Measurements from ENCODE around the gene ESPNL.

The ESPNL gene

DNA sequence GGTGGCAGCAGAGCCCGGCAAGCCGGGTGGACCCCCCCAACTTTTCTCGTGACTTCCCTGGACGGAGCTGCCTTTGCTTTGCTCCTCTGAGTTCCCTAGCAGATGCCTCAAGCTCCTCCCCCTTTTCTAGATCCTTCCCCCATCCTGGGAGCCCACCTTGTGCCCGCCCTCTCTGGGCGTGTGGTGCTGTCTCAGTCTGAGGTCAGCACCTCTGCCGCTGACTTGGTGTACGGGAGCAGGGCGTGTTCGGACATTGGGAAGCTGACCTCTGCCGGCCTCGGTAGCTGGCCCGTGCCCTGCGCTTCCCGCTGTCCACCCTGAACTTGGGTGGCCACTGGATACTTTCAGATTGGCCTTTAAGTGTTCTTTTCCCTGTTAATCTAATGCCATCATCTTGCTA, 19.6 kb upstream of the ESPNL start:
- no peak for DNase-seq

DNA sequence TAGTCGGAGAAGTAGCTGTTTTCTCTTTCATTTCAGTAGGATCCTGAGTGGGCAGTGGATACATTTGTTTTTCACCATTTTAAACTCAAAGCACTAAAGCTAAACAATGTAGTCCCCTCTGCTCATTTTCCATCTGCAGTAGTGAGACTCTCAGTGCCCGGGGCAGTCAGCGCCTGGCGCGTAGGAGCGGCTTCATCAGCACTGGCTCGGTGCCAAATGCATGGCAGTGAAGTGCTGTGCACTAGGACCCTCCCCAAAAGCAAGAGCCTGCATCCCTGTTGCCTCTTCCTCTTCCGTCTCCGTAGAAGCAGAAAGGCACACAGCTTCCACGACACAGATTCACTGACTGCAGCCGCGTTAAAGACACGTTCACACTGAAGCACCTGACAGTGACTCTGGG, 19.0 kb upstream of the ESPNL start:
- DNase-seq: no peak

DNA sequence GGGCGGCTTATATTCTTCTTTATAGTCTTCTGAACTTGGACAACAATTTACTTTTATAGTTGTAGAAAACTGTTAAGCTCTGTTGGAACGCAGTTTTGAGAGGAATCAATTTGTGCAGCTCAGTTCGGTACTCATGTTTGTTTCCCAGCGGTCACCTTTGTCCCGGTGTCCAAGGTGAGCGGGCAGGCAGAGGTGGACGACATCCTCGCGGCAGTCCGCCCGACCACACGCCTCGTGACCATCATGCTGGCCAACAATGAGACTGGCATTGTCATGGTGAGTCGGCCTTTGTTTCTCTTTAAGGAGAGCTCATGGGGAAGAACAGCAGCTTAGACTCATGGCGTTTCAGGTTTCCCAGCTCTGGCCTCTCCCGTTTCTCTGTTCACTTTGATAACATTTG, 18.6 kb upstream of the ESPNL start:
- DNase-seq: no peak

DNA sequence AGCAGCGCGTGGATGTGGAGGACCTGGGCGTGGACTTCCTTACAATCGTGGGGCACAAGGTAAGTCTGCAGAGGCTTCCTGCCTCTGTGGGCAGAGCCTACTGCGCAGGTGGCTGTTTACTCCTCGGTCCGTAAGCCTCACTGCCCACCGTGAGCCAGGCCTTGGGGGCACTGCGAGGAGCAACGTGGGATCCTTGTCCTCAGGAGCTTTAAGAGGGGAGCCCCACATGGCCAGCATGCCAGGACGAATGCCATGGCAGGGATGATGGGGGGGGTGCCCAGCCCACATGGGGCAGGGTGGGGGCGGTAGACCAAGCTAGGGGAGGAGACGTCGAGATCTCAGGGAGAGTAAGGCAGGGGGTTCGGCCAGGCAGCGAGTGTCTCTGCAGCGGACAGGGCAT, 18.0 kb upstream of the ESPNL start:
- no peak for DNase-seq

DNA sequence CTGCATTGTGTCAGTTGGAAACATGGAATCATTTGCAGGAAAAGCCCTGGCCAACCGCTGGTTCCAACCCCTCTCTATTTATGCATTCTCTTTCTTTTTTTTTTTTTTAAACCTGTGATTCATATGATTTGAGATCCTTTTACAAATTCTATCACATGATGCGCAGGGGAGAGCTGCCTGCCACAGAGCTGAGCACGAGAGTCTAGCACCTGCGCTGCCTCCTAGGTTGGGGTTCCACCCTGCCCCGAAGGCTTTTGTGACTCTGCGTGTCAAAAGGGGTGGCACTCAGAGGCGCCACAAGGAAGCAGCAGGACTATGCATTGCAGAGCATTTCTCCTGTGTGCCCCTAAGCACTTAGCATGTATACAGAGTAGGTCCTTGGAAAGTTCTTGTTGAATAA, 17.3 kb upstream of the ESPNL start:
- DNase-seq: no peak

DNA sequence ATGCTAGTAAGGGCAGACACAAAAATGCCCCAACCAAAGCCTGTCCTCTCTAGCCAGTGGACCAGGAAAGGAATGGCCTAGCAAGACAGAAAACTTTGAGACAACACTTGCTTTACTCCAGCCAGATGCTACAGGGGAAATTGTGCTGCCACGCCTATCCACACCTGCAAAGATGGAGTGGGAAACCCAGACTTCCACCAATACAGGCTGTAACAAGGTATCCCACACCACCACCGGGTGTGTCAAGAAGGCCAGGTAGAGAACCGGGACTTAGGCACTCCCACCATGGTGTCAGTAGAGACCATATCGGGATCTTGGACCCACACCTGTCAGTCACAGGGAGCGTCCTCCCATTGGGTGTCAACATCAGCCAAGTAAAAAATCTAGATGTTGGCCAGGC, 16.2 kb upstream of the ESPNL start:
- DNase-seq: no peak

DNA sequence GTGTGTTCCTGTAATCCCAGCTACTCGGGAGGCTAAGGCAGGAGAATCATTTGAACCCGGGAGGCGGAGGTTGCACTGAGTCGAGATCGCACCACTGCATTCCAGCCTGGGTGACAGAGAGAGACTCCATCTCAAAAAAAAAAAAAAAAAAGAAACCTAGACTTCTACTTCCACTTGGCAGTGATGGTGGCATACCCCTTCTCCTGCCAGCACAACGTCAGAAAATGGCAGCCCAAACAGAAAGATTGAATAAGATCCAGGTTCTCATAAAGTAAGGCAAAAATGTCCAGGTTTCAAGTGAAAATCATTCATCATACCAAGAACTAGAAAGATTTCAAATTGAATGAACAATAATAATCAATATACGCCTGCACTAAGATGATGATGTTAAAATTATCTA, 15.4 kb upstream of the ESPNL start:
- DNase-seq: no peak

DNA sequence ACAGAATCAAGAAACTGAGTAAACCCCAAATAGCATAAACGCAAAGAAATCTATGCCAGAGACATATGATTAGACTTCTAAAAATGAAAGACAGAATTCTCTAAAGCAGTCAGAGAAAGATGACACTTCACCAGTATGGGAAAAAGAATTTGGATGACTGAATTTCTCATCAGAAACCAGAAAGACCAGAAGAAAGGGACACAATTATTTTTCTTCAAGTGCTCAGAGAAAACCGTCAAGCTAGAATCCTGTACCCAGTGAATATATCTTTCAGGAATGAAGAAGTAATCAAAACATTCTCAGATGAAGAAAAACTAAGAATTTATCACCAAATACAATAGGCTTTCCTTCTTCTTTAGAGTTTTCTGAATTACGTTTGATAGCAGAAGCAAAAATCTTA, 14.2 kb upstream of the ESPNL start:
- no peak for DNase-seq

DNA sequence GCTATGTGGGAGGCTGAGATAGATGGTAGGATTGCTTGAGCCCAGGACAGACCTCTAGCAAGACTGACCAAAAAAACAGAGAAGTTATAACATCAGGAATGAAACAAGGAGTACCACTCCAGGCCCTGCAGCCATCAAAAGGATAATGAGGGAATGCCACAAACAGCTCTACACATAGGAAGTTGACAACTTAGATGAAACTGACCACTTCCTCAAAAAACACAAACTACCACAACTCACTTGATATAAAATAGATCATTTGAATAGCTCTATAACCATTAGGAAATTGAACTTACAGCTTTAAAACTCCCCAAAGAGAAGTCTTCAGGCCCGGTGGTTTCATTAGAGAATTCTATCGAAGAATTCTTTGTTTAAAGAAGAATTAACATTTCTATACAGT, 12.9 kb upstream of the ESPNL start:
- DNase-seq: no peak

DNA sequence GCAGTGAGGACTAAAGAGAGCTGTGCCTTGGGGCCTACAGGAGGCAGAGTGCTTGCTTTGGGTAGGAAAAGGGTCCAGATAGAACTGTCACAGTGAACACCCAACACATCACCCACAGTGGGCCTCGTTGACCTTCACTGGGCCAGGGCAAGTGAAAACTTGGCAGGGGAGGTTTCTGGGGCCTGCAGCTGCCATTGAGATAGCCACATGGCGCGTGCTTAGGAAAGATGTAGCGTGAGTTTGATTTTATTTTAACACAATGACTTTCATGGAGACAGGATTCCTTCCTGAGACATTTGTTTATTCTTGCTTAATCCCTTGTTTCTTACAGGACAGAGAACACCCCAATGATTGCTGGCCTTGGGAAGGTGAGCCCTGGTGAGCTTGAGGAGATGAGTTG, 9.3 kb upstream of the ESPNL start:
- DNase-seq: no peak

DNA sequence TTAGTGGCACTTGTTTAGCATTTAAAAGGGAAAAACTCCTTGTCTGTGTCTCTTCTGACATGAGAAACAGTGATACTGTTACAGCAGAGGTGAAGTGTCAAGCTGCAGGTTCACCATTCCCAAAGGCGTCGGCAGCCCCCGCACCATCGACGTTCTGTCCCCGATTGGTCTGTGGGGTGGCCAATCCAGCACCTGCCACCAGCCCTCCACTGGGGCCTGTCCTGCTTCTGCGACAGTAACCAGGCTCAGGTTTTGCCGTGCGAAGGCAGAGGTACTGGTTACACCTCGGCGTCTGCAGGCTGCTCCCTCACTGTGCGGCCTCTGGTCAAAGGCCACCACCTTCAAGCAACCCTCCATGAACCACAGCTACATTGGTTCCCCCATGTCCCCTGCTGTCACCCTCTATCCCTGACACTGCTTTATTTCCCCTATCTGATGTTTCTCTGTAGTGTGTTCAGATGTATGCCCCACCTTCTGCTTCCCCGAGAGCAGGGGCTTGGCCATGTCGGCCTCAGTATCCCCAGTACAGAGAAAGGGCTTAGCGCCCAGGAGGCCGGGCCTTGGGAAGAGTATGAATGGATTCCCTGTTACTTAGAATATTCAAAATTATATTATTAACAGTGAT, 8.6 kb upstream of the ESPNL start:
- no peak for DNase-seq

DNA sequence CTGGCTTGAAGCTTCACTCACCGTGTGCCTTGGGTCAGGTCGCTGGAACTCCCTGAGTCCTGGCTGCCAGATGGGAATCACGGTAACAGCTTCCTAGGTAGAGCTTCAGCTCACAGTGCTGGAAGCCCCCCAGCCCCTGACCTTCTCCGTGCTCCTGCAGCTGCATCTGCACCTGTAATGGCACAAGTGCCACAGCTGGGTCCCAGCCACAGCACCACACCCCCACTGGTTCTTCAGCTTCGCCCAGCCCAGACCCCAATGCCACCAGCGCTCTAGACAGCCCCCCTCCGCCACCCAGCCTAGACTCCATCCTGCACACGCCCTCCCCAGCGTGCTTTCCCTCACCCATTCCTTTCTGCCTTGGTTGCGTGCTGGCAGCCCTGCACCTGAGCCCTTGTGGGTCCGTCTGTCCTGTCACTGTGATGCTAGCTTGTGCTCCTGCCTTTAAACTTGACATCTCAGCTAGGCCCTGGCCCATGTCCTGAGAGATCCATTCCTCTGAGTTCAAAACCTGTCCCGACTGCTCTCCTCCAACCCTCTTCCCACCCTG, 7.6 kb upstream of the ESPNL start:
- no peak for DNase-seq

DNA sequence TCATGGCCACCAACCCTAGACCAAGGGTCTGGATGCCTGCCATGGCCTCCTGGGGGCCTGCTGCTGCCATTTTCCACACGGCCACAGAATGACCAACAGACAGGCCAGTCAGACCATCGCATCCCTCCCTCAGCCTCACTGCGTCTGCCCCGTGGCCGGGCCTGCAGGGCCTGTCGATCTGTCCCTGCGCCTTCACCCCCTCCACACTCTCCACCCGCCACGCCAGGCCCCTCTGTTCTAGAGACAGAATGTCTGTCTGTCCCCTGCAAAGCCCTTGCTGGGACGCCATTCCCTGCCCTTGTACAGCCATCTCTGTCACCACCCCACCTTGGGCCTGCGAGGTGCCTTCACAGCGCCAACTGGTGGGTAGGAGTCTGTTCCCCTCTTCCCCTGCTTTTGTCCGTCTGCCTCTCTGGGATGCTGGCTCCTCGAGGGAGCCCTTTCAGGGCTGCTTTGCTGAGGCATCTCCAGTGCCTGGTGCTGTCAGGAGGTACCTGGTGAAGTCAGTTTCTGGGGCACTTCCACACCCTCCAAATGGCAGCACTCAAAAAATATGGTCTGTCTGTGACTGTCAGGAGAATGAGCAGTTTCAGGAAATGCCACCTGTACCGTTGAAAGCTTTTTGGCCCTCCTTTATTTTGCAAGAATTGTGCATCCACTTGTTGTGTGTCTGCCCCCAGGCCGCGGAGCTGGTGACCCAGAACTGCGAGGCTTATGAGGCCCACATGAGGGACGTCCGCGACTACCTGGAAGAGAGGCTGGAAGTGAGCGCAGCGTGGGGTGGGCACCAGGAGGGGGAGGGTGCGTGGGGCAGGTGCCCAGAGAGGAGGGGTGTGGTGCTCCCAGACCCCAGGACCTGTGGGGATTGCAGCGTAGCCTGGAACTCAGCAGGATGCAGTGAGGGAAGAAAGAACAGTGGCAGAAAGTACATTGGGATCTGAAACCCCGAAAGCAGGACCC, 6.7 kb upstream of the ESPNL start:
- no peak for DNase-seq

DNA sequence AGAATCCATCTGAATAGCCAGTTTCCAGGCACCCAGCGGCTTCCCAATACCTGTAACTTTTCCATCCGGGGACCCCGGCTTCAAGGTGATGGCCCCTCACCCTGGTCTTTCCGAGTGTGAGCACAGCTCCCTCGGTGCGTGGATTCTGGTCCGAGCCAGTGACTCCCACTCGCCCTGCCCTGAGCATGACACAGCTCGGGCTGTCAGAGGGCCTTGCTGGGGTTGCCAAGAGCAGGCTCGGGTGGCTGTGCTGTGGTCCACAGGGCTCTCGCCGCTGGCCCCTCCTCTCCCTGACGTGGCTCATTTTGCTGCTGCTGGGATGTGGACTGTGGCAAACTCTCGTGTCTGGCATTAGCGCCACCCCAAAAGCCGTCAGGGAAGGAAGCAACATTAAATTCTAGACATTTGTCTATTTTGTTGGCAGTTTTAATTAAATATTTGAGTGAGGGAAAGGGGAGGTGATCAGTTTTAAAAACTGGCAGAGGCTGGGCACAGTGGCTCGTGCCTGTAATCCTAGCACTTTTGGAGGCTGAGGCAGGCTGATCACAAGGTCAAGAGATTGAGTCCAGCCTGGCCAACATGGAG, 5.6 kb upstream of the ESPNL start:
- no peak for DNase-seq

DNA sequence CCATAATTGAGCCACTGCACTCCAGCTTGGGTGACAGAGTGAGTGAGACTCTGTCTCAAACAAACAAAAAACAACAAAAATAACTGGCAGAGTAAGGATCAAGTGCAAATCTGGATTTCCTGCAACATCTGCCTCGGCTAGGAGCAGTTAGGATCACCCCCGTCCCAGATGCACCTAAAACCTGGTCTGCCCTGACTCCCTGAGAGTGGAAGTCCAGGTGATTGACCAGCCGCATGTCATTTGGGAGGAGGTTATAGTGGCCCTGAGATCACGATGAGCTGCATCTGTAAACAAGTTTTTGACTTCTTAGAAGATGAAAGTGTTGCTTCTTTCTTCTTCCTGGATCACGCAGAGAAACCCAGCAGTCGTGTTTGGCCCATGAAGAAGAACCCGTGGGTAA, 5.0 kb upstream of the ESPNL start:
- DNase-seq: no peak

DNA sequence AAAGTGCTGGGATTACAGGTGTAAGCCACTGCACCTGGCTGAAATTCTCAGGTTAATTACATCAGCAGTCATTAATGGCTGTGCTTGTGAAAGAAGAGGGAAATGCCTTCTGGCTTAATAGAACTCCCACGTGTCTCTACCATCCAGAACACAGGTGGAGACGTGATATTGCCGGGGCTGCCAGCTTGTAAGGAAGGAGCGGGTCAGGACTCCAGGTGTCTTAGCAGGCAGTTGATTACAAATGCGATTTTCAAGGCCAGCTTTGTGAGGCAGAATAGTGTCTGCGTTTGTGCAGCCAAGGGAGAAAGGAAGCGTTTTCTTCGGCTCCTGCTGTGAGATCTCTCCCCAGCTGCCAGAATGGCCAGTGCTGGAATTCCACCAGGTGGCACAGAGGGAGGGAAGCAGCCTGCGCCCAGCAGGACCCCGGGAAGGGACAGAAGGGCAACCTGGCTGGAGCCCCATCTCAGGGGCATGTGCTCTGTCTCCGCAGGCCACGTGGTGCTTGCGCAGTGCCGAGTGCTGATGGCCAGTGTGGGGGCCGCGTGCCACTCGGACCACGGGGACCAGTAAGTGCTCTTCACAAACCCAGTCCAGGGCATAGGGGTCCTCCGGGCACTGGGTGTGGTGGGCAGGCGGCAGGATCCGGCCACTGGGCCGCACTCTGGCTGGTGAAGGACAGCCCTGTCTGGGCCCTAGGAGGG, 3.7 kb upstream of the ESPNL start:
- no peak for DNase-seq

DNA sequence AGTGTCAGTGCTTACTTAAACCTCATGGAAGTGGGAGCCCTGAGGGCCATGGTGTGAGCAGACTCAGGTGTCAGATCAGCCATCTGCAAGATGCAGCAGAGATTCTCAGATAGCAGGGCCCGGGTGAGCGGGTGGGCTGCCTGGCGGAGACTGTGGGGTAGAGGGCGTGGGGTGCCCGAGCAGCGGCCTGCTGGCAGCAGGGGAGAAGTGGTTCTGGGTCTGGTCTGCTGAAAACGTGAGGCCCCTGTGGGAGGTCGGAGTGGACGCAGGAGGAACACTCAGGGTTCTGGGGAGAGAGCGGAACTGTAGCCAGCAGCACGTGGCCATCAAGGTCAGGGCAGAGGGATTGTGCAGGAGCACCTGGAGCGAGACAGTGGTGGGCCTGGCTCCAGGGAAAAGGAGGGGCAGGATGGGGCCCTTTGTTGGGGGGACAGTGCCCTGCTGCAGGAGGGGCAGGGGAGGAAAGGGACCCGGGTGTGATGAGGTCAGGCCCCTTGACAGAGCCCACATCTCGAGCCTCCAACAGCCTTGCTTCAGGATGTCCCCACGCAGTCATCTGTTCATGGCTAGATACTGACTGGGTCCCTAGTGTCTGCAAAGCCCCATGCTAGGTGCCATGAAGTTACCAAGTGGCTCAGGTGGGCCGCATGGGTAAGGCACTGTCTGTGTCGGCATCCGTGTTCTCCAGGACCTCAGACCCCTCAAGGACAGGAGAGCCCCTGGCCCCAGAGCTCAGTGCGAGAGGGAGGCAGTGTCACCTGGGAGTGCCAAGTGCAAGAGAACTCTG, 2.7 kb upstream of the ESPNL start:
- DNase-seq: no peak

DNA sequence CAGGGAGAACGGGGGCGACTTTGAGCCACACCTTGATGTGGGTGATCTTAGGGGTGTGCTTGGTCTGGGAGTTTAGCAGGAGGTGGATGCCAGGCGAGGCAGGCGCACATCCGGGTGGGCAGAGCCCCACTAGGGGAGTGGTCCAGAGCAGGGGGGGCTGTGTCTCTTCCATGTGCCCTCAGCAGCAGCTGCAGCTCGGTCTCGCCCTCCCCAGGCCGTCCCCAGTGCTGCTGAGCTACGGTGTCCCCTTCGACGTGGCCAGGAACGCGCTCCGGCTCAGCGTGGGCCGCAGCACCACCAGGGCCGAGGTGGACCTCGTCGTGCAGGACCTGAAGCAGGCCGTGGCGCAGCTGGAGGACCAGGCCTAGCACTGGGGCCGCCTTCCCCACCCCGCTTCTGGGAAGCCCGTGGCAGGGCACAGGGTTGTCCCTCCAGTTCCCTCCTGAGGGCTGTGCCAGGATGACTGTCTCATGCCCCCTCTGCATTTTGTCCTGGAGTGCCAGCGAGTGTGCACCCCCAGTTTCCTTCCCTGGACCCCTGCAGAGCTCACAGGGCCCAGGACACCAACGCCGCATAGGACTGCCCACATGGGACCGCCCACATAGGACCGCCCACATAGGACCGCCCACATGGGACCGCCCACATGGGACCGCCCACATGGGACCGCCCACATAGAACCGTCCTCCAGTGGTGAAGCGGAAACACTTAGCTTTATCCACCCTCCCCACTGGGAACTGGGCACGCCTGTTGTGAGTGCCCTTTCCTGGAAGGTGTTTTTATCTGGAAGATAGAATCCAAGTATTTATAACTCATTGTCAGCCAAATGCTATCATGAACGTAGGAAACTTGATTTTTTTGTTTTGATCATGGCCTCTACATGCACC, 1.9 kb upstream of the ESPNL start:
- DNase-seq: peak; percentile 26

DNA sequence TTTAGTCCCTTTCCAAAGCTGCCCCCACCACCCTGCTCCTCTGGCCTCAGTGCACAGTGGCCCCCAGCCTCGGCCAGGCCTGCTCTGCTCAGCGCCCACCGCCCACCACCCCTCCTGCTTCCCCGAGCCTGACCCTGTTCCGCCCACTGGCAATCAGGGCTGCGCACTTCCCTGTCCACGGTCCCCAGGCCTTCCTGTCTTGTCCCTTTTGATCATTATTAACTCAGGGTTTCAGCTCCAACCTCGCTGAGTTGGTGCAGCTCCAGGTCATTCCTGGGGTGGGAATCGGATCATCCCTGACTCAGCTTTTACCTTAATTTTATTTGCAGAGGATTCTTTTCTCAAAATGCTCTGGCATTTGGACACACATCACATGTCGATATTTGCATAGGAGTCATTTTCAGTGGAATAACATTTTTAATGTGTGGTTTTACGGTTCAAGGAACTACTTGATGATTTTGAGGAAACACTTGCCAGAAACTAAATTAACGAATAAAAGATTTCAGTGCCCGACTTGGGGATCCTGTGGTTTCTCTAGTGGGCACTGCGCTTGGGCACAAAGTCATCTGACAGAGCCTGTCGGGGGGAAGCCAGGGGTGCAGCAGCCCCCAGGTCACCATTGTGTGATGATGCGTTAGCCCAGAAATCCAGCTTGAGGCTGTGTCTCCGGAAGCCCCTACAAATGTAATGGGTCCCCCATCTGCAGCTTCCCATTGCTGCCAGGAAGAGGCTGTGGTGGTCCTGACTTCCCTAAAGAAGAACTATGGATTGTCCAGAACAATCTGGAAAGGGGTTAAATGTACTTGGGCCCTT, 1.0 kb upstream of the ESPNL start:
- no peak for DNase-seq

DNA sequence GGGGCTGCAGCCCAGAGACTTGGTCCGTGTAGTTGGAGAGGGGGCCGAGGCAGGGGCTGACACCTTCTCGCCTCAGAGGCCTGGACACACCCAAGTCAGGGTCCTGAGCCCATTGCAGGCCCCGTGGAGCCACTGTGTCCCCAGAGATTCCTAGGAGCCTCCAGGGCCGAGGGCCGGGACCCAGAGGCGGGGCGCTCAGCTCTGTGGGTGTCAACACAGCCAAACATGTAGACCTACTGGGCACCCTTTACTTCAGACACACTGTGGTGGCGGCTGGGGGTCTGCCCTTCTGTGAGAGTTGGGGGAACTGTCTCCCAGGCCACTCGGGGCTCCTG, 459 bp upstream of the ESPNL start:
- DNase-seq: no peak
